ENCODE data around the gene ZNF865. TPM values are rescaled to one million over a fixed set of nuclear protein-coding genes. Genes with fewer than 3 reads are reported as not detected.

ZNF865 gene
- total and polyA plus RNA-seq, 2 of the 8 experiments (the other 6 are each of a cell fraction or from before 2014, with no cell fraction given), result 3.5 to 13.6 TPM

DNA sequence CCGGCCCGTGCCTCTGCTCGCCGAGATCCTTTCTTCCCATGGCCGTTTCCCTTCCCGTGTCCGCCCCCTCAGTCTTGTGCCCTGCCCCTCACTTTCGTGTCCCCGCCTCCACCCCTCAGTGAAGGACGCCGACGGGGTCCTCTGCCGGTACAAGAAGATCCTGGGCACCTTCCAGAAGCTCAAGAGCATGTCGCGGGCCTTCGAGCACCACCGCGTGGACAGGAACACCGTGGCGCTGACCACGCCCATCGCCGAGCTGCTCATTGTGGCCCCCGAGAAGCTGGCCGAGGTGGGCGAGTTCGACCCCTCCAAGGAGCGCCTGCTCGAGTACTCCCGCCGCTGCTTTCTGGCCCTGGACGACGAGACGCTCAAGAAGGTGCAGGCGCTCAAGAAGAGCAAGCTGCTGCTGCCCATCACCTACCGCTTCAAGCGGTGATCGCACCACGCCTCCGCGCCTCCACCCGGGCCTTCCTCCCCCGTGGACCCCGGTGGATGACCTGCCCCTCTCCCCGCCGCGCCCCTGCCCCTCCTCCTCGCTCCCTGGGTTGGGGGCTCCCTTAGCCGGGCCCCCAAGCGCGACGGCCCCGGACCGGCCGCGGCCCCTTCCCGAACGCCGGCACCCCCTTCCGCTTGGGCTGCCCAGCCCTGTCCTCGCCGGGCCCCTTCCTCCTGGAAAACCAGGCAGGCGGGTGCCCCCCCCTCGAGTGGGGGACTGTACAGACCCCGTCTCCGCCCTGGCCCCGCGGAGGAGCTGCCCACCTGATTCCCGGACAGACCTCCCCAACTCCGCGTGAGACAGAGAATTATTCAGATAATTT is 47.1 kb downstream of the ZNF865 start (continued):
- TF ChIP-seq, protein P1, sequence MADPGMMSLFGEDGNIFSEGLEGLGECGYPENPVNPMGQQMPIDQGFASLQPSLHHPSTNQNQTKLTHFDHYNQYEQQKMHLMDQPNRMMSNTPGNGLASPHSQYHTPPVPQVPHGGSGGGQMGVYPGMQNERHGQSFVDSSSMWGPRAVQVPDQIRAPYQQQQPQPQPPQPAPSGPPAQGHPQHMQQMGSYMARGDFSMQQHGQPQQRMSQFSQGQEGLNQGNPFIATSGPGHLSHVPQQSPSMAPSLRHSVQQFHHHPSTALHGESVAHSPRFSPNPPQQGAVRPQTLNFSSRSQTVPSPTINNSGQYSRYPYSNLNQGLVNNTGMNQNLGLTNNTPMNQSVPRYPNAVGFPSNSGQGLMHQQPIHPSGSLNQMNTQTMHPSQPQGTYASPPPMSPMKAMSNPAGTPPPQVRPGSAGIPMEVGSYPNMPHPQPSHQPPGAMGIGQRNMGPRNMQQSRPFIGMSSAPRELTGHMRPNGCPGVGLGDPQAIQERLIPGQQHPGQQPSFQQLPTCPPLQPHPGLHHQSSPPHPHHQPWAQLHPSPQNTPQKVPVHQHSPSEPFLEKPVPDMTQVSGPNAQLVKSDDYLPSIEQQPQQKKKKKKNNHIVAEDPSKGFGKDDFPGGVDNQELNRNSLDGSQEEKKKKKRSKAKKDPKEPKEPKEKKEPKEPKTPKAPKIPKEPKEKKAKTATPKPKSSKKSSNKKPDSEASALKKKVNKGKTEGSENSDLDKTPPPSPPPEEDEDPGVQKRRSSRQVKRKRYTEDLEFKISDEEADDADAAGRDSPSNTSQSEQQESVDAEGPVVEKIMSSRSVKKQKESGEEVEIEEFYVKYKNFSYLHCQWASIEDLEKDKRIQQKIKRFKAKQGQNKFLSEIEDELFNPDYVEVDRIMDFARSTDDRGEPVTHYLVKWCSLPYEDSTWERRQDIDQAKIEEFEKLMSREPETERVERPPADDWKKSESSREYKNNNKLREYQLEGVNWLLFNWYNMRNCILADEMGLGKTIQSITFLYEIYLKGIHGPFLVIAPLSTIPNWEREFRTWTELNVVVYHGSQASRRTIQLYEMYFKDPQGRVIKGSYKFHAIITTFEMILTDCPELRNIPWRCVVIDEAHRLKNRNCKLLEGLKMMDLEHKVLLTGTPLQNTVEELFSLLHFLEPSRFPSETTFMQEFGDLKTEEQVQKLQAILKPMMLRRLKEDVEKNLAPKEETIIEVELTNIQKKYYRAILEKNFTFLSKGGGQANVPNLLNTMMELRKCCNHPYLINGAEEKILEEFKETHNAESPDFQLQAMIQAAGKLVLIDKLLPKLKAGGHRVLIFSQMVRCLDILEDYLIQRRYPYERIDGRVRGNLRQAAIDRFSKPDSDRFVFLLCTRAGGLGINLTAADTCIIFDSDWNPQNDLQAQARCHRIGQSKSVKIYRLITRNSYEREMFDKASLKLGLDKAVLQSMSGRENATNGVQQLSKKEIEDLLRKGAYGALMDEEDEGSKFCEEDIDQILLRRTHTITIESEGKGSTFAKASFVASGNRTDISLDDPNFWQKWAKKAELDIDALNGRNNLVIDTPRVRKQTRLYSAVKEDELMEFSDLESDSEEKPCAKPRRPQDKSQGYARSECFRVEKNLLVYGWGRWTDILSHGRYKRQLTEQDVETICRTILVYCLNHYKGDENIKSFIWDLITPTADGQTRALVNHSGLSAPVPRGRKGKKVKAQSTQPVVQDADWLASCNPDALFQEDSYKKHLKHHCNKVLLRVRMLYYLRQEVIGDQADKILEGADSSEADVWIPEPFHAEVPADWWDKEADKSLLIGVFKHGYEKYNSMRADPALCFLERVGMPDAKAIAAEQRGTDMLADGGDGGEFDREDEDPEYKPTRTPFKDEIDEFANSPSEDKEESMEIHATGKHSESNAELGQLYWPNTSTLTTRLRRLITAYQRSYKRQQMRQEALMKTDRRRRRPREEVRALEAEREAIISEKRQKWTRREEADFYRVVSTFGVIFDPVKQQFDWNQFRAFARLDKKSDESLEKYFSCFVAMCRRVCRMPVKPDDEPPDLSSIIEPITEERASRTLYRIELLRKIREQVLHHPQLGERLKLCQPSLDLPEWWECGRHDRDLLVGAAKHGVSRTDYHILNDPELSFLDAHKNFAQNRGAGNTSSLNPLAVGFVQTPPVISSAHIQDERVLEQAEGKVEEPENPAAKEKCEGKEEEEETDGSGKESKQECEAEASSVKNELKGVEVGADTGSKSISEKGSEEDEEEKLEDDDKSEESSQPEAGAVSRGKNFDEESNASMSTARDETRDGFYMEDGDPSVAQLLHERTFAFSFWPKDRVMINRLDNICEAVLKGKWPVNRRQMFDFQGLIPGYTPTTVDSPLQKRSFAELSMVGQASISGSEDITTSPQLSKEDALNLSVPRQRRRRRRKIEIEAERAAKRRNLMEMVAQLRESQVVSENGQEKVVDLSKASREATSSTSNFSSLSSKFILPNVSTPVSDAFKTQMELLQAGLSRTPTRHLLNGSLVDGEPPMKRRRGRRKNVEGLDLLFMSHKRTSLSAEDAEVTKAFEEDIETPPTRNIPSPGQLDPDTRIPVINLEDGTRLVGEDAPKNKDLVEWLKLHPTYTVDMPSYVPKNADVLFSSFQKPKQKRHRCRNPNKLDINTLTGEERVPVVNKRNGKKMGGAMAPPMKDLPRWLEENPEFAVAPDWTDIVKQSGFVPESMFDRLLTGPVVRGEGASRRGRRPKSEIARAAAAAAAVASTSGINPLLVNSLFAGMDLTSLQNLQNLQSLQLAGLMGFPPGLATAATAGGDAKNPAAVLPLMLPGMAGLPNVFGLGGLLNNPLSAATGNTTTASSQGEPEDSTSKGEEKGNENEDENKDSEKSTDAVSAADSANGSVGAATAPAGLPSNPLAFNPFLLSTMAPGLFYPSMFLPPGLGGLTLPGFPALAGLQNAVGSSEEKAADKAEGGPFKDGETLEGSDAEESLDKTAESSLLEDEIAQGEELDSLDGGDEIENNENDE (IDR thresholded peaks at IDR 0.05; ENCODE audit: insufficient replicate concordance, low read length), result no peak
- TF ChIP-seq CHD1 (IDR thresholded peaks at IDR 0.05; ENCODE audit: low read depth, low read length) (no peak), SIRT6 (IDR thresholded peaks at IDR 0.05; ENCODE audit: low read length) (no peak), TAF7 (optimal IDR thresholded peaks at IDR 0.05; ENCODE audit: borderline replicate concordance, low read depth, low read length) (no peak)
- TF ChIP-seq, protein P2, sequence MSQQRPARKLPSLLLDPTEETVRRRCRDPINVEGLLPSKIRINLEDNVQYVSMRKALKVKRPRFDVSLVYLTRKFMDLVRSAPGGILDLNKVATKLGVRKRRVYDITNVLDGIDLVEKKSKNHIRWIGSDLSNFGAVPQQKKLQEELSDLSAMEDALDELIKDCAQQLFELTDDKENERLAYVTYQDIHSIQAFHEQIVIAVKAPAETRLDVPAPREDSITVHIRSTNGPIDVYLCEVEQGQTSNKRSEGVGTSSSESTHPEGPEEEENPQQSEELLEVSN (IDR thresholded peaks at IDR 0.05), result peak; percentile 34; the same call in 1 of the 2 replicates
- TF ChIP-seq, protein P3, sequence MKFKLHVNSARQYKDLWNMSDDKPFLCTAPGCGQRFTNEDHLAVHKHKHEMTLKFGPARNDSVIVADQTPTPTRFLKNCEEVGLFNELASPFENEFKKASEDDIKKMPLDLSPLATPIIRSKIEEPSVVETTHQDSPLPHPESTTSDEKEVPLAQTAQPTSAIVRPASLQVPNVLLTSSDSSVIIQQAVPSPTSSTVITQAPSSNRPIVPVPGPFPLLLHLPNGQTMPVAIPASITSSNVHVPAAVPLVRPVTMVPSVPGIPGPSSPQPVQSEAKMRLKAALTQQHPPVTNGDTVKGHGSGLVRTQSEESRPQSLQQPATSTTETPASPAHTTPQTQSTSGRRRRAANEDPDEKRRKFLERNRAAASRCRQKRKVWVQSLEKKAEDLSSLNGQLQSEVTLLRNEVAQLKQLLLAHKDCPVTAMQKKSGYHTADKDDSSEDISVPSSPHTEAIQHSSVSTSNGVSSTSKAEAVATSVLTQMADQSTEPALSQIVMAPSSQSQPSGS (IDR thresholded peaks at IDR 0.05; ENCODE audit: low read length), result no peak
- TF ChIP-seq, protein P4, sequence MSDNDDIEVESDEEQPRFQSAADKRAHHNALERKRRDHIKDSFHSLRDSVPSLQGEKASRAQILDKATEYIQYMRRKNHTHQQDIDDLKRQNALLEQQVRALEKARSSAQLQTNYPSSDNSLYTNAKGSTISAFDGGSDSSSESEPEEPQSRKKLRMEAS (IDR thresholded peaks at IDR 0.05), result peak; percentile 33; the same call in 1 of the 2 replicates

All from H1 (cell line).